ENCODE data around the gene ACTG1. TPM values are rescaled to one million over a fixed set of nuclear protein-coding genes. Genes with fewer than 3 reads are reported as not detected.

Gene ACTG1
- total and polyA plus RNA-seq, 4 donors = 347 to 1,699 (median 1,282) TPM

- no peak for TF ChIP-seq EGR1 (IDR thresholded peaks at IDR 0.05; ENCODE audit: low read depth in 2 of 2)
- WGBS = 95% methylated on average over 16 of the region's 16 CpGs
- H3K27me3 ChIP-seq (ENCODE audit: control insufficient read depth in 4 of 4, insufficient read depth in 4 of 4, low read length in 3 of 4) = no peaks in the 10 kb centered on the region
- H3K4me3 ChIP-seq (ENCODE audit: low read depth in 1 of 3, low read length in 3 of 3) = no peak overlapping the region
- DNase-seq (ENCODE audit: low spot score) = no peak
- H3K36me3 ChIP-seq (ENCODE audit: control insufficient read depth in 4 of 4, insufficient read depth in 3 of 4, low read depth in 1 of 4, low read length in 3 of 4) = peaks cover 5 to 80% (median 33%) of the 10 kb centered on the region in 4 donors
- H3K9me3 ChIP-seq (ENCODE audit: control insufficient read depth in 4 of 4, low read length in 3 of 4) = no peaks in the 10 kb centered on the region
- no peak overlapping the region for H3K27ac ChIP-seq (ENCODE audit: low read depth in 1 of 2, low read length in 2 of 2)
- no peak overlapping the region for H3K9ac ChIP-seq (ENCODE audit: low read depth in 1 of 2, low read length in 2 of 2)
- peaks cover 0 to 9% (median 5%) of the 10 kb centered on the region in 4 donors for H3K4me1 ChIP-seq (ENCODE audit: control insufficient read depth in 4 of 4, insufficient read depth in 4 of 4, low read length in 3 of 4)
These were observed 31.8 kb upstream of the ACTG1 start for GRCh38 chr17:81544281-81544974.

DNA sequence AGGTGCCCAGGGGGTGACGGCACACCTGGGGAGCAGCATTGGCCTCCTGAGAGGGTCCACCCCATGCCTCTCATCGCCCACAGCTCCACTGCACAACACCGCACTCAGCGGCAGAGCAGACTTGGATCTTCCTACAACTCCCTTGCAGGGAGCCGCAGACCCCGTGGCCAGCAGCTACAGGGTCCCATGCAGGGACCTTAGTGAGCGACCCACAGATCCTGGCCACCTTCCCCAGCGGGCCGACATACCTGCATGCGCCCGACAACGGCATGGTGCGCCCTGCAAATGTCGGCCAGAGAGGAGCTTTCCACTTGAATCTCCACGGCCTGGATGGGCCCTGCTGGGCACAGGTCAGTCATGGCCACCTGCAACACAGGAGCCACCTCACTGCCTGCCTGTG lies 31.2 kb upstream of the ACTG1 start:
- peaks cover 5 to 81% (median 33%) of the 10 kb centered on the region in 4 donors for H3K36me3 ChIP-seq (ENCODE audit: control insufficient read depth in 4 of 4, insufficient read depth in 3 of 4, low read depth in 1 of 4, low read length in 3 of 4)
- DNase-seq (ENCODE audit: low spot score) = no peak
- peaks cover 0 to 2% (median 0%) of the 10 kb centered on the region in 4 donors for H3K4me1 ChIP-seq (ENCODE audit: control insufficient read depth in 4 of 4, insufficient read depth in 4 of 4, low read length in 3 of 4)
- no peak overlapping the region for H3K4me3 ChIP-seq (ENCODE audit: low read depth in 1 of 3, low read length in 3 of 3)
- no peaks in the 10 kb centered on the region for H3K9me3 ChIP-seq (ENCODE audit: control insufficient read depth in 4 of 4, low read length in 3 of 4)
- H3K27ac ChIP-seq (ENCODE audit: low read depth in 1 of 2, low read length in 2 of 2) = no peak overlapping the region
- 98% methylated on average over 15 of the region's 15 CpGs for WGBS
- H3K27me3 ChIP-seq (ENCODE audit: control insufficient read depth in 4 of 4, insufficient read depth in 4 of 4, low read length in 3 of 4) = no peaks in the 10 kb centered on the region
- H3K9ac ChIP-seq (ENCODE audit: low read depth in 1 of 2, low read length in 2 of 2) = no peak overlapping the region
- TF ChIP-seq ATF3 (IDR thresholded peaks at IDR 0.05) (no peak), FOXA1 (IDR thresholded peaks at IDR 0.05) (no peak), SP1 (IDR thresholded peaks at IDR 0.05) (no peak), TAF1 (conservative IDR thresholded peaks at IDR 0.05) (no peak), NR2F2 (IDR thresholded peaks at IDR 0.05) (no peak), RAD21 (IDR thresholded peaks at IDR 0.05) (no peak), HNF4A (conservative IDR thresholded peaks at IDR 0.05) (no peak), FOXA2 (IDR thresholded peaks at IDR 0.05) (no peak), EGR1 (IDR thresholded peaks at IDR 0.05; ENCODE audit: low read depth in 2 of 2) (no peak), RXRA (IDR thresholded peaks at IDR 0.05) (no peak)
- TF ChIP-seq, protein P1, sequence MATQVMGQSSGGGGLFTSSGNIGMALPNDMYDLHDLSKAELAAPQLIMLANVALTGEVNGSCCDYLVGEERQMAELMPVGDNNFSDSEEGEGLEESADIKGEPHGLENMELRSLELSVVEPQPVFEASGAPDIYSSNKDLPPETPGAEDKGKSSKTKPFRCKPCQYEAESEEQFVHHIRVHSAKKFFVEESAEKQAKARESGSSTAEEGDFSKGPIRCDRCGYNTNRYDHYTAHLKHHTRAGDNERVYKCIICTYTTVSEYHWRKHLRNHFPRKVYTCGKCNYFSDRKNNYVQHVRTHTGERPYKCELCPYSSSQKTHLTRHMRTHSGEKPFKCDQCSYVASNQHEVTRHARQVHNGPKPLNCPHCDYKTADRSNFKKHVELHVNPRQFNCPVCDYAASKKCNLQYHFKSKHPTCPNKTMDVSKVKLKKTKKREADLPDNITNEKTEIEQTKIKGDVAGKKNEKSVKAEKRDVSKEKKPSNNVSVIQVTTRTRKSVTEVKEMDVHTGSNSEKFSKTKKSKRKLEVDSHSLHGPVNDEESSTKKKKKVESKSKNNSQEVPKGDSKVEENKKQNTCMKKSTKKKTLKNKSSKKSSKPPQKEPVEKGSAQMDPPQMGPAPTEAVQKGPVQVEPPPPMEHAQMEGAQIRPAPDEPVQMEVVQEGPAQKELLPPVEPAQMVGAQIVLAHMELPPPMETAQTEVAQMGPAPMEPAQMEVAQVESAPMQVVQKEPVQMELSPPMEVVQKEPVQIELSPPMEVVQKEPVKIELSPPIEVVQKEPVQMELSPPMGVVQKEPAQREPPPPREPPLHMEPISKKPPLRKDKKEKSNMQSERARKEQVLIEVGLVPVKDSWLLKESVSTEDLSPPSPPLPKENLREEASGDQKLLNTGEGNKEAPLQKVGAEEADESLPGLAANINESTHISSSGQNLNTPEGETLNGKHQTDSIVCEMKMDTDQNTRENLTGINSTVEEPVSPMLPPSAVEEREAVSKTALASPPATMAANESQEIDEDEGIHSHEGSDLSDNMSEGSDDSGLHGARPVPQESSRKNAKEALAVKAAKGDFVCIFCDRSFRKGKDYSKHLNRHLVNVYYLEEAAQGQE (IDR thresholded peaks at IDR 0.05) = no peak
- TF ChIP-seq, protein P2, sequence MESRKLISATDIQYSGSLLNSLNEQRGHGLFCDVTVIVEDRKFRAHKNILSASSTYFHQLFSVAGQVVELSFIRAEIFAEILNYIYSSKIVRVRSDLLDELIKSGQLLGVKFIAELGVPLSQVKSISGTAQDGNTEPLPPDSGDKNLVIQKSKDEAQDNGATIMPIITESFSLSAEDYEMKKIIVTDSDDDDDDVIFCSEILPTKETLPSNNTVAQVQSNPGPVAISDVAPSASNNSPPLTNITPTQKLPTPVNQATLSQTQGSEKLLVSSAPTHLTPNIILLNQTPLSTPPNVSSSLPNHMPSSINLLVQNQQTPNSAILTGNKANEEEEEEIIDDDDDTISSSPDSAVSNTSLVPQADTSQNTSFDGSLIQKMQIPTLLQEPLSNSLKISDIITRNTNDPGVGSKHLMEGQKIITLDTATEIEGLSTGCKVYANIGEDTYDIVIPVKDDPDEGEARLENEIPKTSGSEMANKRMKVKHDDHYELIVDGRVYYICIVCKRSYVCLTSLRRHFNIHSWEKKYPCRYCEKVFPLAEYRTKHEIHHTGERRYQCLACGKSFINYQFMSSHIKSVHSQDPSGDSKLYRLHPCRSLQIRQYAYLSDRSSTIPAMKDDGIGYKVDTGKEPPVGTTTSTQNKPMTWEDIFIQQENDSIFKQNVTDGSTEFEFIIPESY (IDR thresholded peaks at IDR 0.05) = no peak

DNA sequence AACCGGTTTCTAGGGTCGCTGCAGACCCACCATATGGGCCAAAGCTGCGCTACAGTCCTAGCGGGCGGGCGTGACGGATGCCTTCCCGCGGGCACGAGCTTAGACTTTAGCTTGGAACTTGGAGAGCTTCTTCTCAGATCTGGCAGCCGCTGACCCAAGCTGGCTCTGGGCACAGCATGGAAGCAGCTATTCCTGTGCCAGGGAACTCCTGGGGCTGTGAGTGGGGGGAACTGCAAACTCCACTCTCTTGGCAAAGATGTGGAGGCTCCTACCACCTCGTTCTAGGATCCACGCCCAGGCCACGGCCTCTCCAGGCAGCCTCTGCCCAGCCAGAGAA lies 30.7 kb upstream of the ACTG1 start:
- H3K9ac ChIP-seq (ENCODE audit: low read depth in 1 of 2, low read length in 2 of 2) = no peak overlapping the region
- peaks cover 5 to 81% (median 33%) of the 10 kb centered on the region in 4 donors for H3K36me3 ChIP-seq (ENCODE audit: control insufficient read depth in 4 of 4, insufficient read depth in 3 of 4, low read depth in 1 of 4, low read length in 3 of 4)
- TF ChIP-seq RXRA (IDR thresholded peaks at IDR 0.05) (no peak), YY1 (IDR thresholded peaks at IDR 0.05) (no peak), FOXA2 (IDR thresholded peaks at IDR 0.05) (no peak), SP1 (IDR thresholded peaks at IDR 0.05) (no peak), FOXA1 (IDR thresholded peaks at IDR 0.05) (no peak), HNF4G (IDR thresholded peaks at IDR 0.05) (no peak), EGR1 (IDR thresholded peaks at IDR 0.05; ENCODE audit: low read depth in 2 of 2) (no peak), JUND (IDR thresholded peaks at IDR 0.05) (no peak), NR2F2 (IDR thresholded peaks at IDR 0.05) (no peak)
- TF ChIP-seq, protein P1 (IDR thresholded peaks at IDR 0.05) = no peak
- TF ChIP-seq, protein P3, sequence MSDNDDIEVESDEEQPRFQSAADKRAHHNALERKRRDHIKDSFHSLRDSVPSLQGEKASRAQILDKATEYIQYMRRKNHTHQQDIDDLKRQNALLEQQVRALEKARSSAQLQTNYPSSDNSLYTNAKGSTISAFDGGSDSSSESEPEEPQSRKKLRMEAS (IDR thresholded peaks at IDR 0.05) = no peak

More for the DNA sequence above, 30.7 kb upstream of the ACTG1 start:
- no peaks in the 10 kb centered on the region for H3K9me3 ChIP-seq (ENCODE audit: control insufficient read depth in 4 of 4, low read length in 3 of 4)
- no peak overlapping the region for H3K4me3 ChIP-seq (ENCODE audit: low read depth in 1 of 3, low read length in 3 of 3)
- H3K27ac ChIP-seq (ENCODE audit: low read depth in 1 of 2, low read length in 2 of 2) = no peak overlapping the region
- H3K27me3 ChIP-seq (ENCODE audit: control insufficient read depth in 4 of 4, insufficient read depth in 4 of 4, low read length in 3 of 4) = no peaks in the 10 kb centered on the region
- peaks cover 0 to 2% (median 0%) of the 10 kb centered on the region in 4 donors for H3K4me1 ChIP-seq (ENCODE audit: control insufficient read depth in 4 of 4, insufficient read depth in 4 of 4, low read length in 3 of 4)
- no peak for DNase-seq (ENCODE audit: low spot score)
- 97% methylated on average over 14 of the region's 14 CpGs for WGBS
